SK-N-SH treated with all-trans-retinoic acid at 6 μM for 48 hours (cell line): ENCODE results near the gene PAPPA.

Experiments
- ATAC-seq: fragments of 200-7000 bp; cut with Tn5 transposase; 3 replicates; pipeline ENCODE4 v1.9.1; 2020; ENCODE audit warnings: mild to moderate bottlenecking, moderate library complexity
- ARNTL ChIP-seq: fragments of 450-650 bp; formaldehyde crosslinking; IDR thresholded peaks from 2 replicates; pipeline ENCODE4 v1.5.0; 2020; ENCODE audit warnings: low read depth, mild to moderate bottlenecking, moderate library complexity, borderline replicate concordance
- BACH2 ChIP-seq: fragments of 250-450 bp; sonication (Bioruptor Pico); IDR thresholded peaks from 2 replicates; pipeline ENCODE4 v1.9.0; 2021; ENCODE audit warnings: mild to moderate bottlenecking, borderline replicate concordance
- CREB5 ChIP-seq: fragments of 250-450 bp; sonication (Bioruptor Pico); IDR thresholded peaks from 2 replicates; pipeline ENCODE4 v1.5.1; 2020; ENCODE audit warnings: low read depth, mild to moderate bottlenecking, moderate library complexity
- CSDC2 ChIP-seq: fragments of 250-450 bp; sonication (Bioruptor Pico); IDR thresholded peaks from 2 replicates; pipeline ENCODE4 v1.5.0; 2020; ENCODE audit warnings: mild to moderate bottlenecking, moderate library complexity
- CSRNP3 ChIP-seq: fragments of 250-450 bp; sonication (Bioruptor Pico); IDR thresholded peaks from 2 replicates; pipeline ENCODE4 v1.5.1; 2021; ENCODE audit warnings: mild to moderate bottlenecking, moderate library complexity
- GLIS3 ChIP-seq: fragments of 250-450 bp; sonication (Bioruptor Pico); IDR thresholded peaks from 2 replicates; pipeline ENCODE4 v1.5.0; 2020; ENCODE audit warnings: mild to moderate bottlenecking, moderate library complexity
- ISL1 ChIP-seq: fragments of 250-450 bp; sonication (Bioruptor Pico); IDR thresholded peaks from 2 replicates; pipeline ENCODE4 v2.1.2; 2022; ENCODE audit warnings: mild to moderate bottlenecking, moderate library complexity
- OSR1 ChIP-seq: fragments of 250-450 bp; sonication (Bioruptor Pico); IDR thresholded peaks from 2 replicates; pipeline ENCODE4 v1.8.0; 2022; ENCODE audit warnings: moderate library complexity, mild to moderate bottlenecking, inconsistent platforms
- PATZ1 ChIP-seq: fragments of 250-450 bp; sonication (Bioruptor Pico); IDR thresholded peaks from 2 replicates; pipeline ENCODE4 v1.8.0; 2020; ENCODE audit warnings: mild to moderate bottlenecking, moderate library complexity, borderline replicate concordance
- POU6F1 ChIP-seq: fragments of 250-450 bp; sonication (Bioruptor Pico); IDR thresholded peaks from 2 replicates; pipeline ENCODE4 v1.8.0; 2021; ENCODE audit warnings: low read depth, mild to moderate bottlenecking, moderate library complexity, borderline replicate concordance
- PPARA ChIP-seq: fragments of 250-450 bp; sonication (Bioruptor Pico); IDR thresholded peaks from 2 replicates; pipeline ENCODE4 v1.5.0; 2020; ENCODE audit warnings: mild to moderate bottlenecking, borderline replicate concordance
- RARB ChIP-seq: fragments of 250-450 bp; sonication (Bioruptor Pico); IDR thresholded peaks from 2 replicates; pipeline ENCODE4 v1.8.0; 2021; ENCODE audit warnings: mild to moderate bottlenecking, moderate library complexity
- SNAI2 ChIP-seq: fragments of 250-450 bp; sonication (Bioruptor Pico); IDR thresholded peaks from 2 replicates; pipeline ENCODE4 v1.5.0; 2020; ENCODE audit warnings: mild to moderate bottlenecking, moderate library complexity
- TCF4 ChIP-seq: fragments of 250-450 bp; sonication (Bioruptor Pico); IDR thresholded peaks from 2 replicates; pipeline ENCODE4 v1.8.0; 2021; ENCODE audit warnings: mild to moderate bottlenecking, moderate library complexity, borderline replicate concordance
- TOX ChIP-seq: fragments of 250-450 bp; sonication (Bioruptor Pico); IDR thresholded peaks from 2 replicates; pipeline ENCODE4 v1.8.0; 2021; ENCODE audit warnings: mild to moderate bottlenecking, moderate library complexity, borderline replicate concordance
- TSHZ2 ChIP-seq: fragments of 250-450 bp; sonication (Bioruptor Pico); IDR thresholded peaks from 2 replicates; pipeline ENCODE4 v1.5.0; 2020; ENCODE audit warnings: mild to moderate bottlenecking, moderate library complexity
- ZFP3 ChIP-seq: fragments of 250-450 bp; sonication (Bioruptor Pico); IDR thresholded peaks from 2 replicates; pipeline ENCODE4 v1.5.0; 2020; ENCODE audit warnings: mild to moderate bottlenecking, moderate library complexity
- ZFP30 ChIP-seq: fragments of 450-650 bp; formaldehyde crosslinking; IDR thresholded peaks from 2 replicates; pipeline ENCODE4 v1.5.0; 2022; ENCODE audit warnings: mild to moderate bottlenecking, moderate library complexity
- ZNF565 ChIP-seq: fragments of 450-650 bp; formaldehyde crosslinking; conservative IDR thresholded peaks from 2 replicates; pipeline ENCODE4 v1.5.0; 2020; ENCODE audit warnings: low read depth, mild to moderate bottlenecking, moderate library complexity
- ZNF70 ChIP-seq: fragments of 450-650 bp; formaldehyde crosslinking; IDR thresholded peaks from 2 replicates; pipeline ENCODE4 v1.5.0; 2020; ENCODE audit warnings: mild to moderate bottlenecking, moderate library complexity
- ZNF8 ChIP-seq: fragments of 450-650 bp; formaldehyde crosslinking; IDR thresholded peaks from 2 replicates; pipeline ENCODE4 v1.5.0; 2020; ENCODE audit warnings: mild to moderate bottlenecking, moderate library complexity

The PAPPA gene

GRCh38 chr9:116196806-116197205 is 43.2 kb downstream of the PAPPA start:
- TF ChIP-seq ZFP3 (CRISPR knock-in tag) (no peak), ISL1 (no peak), SNAI2 (CRISPR knock-in tag) (no peak), OSR1 (CRISPR knock-in tag) (no peak), POU6F1 (CRISPR knock-in tag) (no peak), PATZ1 (CRISPR knock-in tag) (no peak), CSDC2 (CRISPR knock-in tag) (no peak), TOX (CRISPR knock-in tag) (no peak), PPARA (CRISPR knock-in tag) (no peak), GLIS3 (CRISPR knock-in tag) (no peak)
- no peak for ATAC-seq

GRCh38 chr9:116198344-116198743 is 44.8 kb downstream of the PAPPA start:
- ATAC-seq: no peak
- TF ChIP-seq POU6F1 (CRISPR knock-in tag) (no peak), ZNF8 (no peak), CSDC2 (CRISPR knock-in tag) (no peak), TSHZ2 (CRISPR knock-in tag) (no peak), OSR1 (CRISPR knock-in tag) (no peak), CREB5 (no peak), ARNTL (CRISPR knock-in tag) (no peak), TCF4 (no peak), SNAI2 (CRISPR knock-in tag) (no peak), RARB (CRISPR knock-in tag) (no peak), ZNF565 (no peak), ZFP3 (CRISPR knock-in tag) (no peak), TOX (CRISPR knock-in tag) (no peak), ZFP30 (CRISPR knock-in tag) (no peak), PPARA (CRISPR knock-in tag) (no peak), BACH2 (CRISPR knock-in tag) (no peak), GLIS3 (CRISPR knock-in tag) (no peak), CSRNP3 (CRISPR knock-in tag) (no peak), ISL1 (no peak), ZNF70 (no peak)
